ENCODE results near the gene TMEM11. TPM values are rescaled to one million over a fixed set of nuclear protein-coding genes. Genes with fewer than 3 reads are reported as not detected.

TMEM11 gene
- total and polyA plus RNA-seq, 2 of the 8 experiments (the other 6 are each of a cell fraction or from before 2014, with no cell fraction given), result 33.3 to 90.4 TPM

- Histone ChIP-seq H4K20me1 (replicated peaks in 1 of 2; ENCODE audit: control insufficient read depth in 1 of 2, insufficient read depth in 2 of 2, low read length in 2 of 2) (no peaks in the 10 kb centered on the region), H4K5ac (ENCODE audit: insufficient read length, low read depth, low read length) (no peak overlapping the region), H2BK120ac (replicated peaks; ENCODE audit: low read depth, low read length) (no peak overlapping the region), H4K8ac (ENCODE audit: extremely low read depth, insufficient read depth, low read length) (no peak overlapping the region), H3K79me2 (ENCODE audit: control insufficient read depth in 1 of 2, insufficient read depth in 2 of 2, low read length in 2 of 2) (no peaks in the 10 kb centered on the region), H3K4me3 (ENCODE audit: extremely low read depth in 1 of 4, insufficient read depth in 2 of 4, low read depth in 3 of 4, low read length in 4 of 4) (no peak overlapping the region), H3K9me3 (ENCODE audit: insufficient read depth in 2 of 2, low read depth in 1 of 2, low read length in 1 of 2) (no peaks in the 10 kb centered on the region), H2BK20ac (ENCODE audit: low read length) (no peak overlapping the region), H3K14ac (ENCODE audit: insufficient read length) (no peak overlapping the region), H2AFZ (ENCODE audit: low read length) (no peak overlapping the region), H3K4me2 (ENCODE audit: insufficient read depth in 1 of 2, low read depth in 2 of 2, low read length in 2 of 2) (no peak overlapping the region), H3K36me3 (ENCODE audit: control insufficient read depth in 2 of 4, insufficient read depth in 4 of 4, low read length in 3 of 4) (no peaks in the 10 kb centered on the region; a peak in 2 of 8 replicates), H3K23ac (ENCODE audit: insufficient read length) (no peak overlapping the region), H3K18ac (ENCODE audit: extremely low read depth, low read length) (no peak overlapping the region), H3K9ac (replicated peaks in 1 of 4; ENCODE audit: extremely low read depth in 1 of 4, low read depth in 3 of 4, low read length in 3 of 4) (no peak overlapping the region), H4K91ac (replicated peaks; ENCODE audit: insufficient read length, low read length) (no peak overlapping the region), H2AK5ac (ENCODE audit: low read depth, low read length) (no peak overlapping the region), H3K79me1 (ENCODE audit: low read depth, low read length) (no peaks in the 10 kb centered on the region), H2BK15ac (ENCODE audit: low read length) (no peak overlapping the region), H2BK12ac (ENCODE audit: low read depth, low read length) (no peak overlapping the region), H3K4ac (replicated peaks; ENCODE audit: insufficient read length, low read depth, low read length) (no peak overlapping the region), H2BK5ac (ENCODE audit: low read depth, low read length) (no peak overlapping the region), H3K27ac (ENCODE audit: low read depth, low read length) (no peak overlapping the region), H3K56ac (replicated peaks; ENCODE audit: insufficient read length, low read depth, low read length) (no peak overlapping the region), H3K23me2 (ENCODE audit: low read depth, low read length) (no peaks in the 10 kb centered on the region), H3K4me1 (replicated peaks in 1 of 4; ENCODE audit: control insufficient read depth in 3 of 4, insufficient read depth in 4 of 4, low read length in 3 of 4) (no peaks in the 10 kb centered on the region), H3K27me3 (replicated peaks in 1 of 4; ENCODE audit: control insufficient read depth in 3 of 4, extremely low read depth in 1 of 4, insufficient read depth in 3 of 4, low read length in 3 of 4) (no peaks in the 10 kb centered on the region)
- no peak for TF ChIP-seq KDM5A (IDR thresholded peaks at IDR 0.05; ENCODE audit: low read length)
- TF ChIP-seq PHF8 (conservative IDR thresholded peaks at IDR 0.05; ENCODE audit: low read depth, low read length), result no peak
- TF ChIP-seq EZH2 (IDR thresholded peaks at IDR 0.05; ENCODE audit: low read depth, low read length, severe bottlenecking), result no peak
- TF ChIP-seq ZNF274 (IDR thresholded peaks at IDR 0.05; ENCODE audit: borderline replicate concordance, extremely low read depth, low read length), result no peak
- TF ChIP-seq SAP30 (IDR thresholded peaks at IDR 0.05; ENCODE audit: insufficient read depth, insufficient replicate concordance, low read length), result no peak
- no peak for TF ChIP-seq JUN (IDR thresholded peaks at IDR 0.05; ENCODE audit: low read depth, low read length)
- TF ChIP-seq RFX5 (IDR thresholded peaks at IDR 0.05; ENCODE audit: borderline replicate concordance, low read depth, low read length), result no peak
- no peak for TF ChIP-seq POLR2AphosphoS5 (IDR thresholded peaks at IDR 0.05; ENCODE audit: low read depth, low read length)
- no peak for TF ChIP-seq YY1 (IDR thresholded peaks at IDR 0.05; ENCODE audit: low read depth, low read length)
- ChIA-PET POLR2A (ENCODE audit: partially characterized antibody) (interaction anchor here (1.4 kb wide), 1 partner anchor 16 kb away, joined by 5 read pairs; no protein-coding TSS in a partner anchor), CTCF (ENCODE audit: partially characterized antibody) (interaction anchor here (0.5 to 2.3 kb wide), 4 partner anchors 8 to 111 kb away, joined by 3 to 7 read pairs (median 6); no protein-coding TSS in a partner anchor)
- FAIRE-seq, result no peak
- 79% methylated on average over 1 of the region's 1 CpG; no CpG with 5 or more reads in 1 of the 2 experiments for WGBS, 2 experiments (ENCODE audit: extremely low coverage in 1 of 2, insufficient coverage in 1 of 2, insufficient read length in 1 of 2, insufficient replicate concordance in 2 of 2, low coverage in 1 of 2, low lambda C conversion rate in 2 of 2, missing lambda C conversion rate in 1 of 2)
- no peak for DNase-seq (ENCODE audit: low read depth in 1 of 2, low spot score in 2 of 2)
Observed at GRCh38 chr17:21185061-21185460, 28.9 kb downstream of the TMEM11 start.

Measured in H1 (cell line).